Liver (tissue), 9 donors: ENCODE results near the gene CRK. TPM values are rescaled to one million over a fixed set of nuclear protein-coding genes. Genes with fewer than 3 reads are reported as not detected.

Source experiments
- DNase-seq: peaks from one replicate; pipeline ENCODE4 v3.0.0-alpha.2; 2017; ENCODE audit warnings: low spot score
- H3K27ac ChIP-seq, 2 donors: one replicate each; pipeline ENCODE4 v1.7.0; 2013; ENCODE audit warnings: inconsistent platforms in 2 of 2, low read length in 2 of 2, control low read depth in 1 of 2, low read depth in 1 of 2, mild to moderate bottlenecking in 1 of 2
- H3K27me3 ChIP-seq, 4 donors: one replicate each; pipeline versions ENCODE4 v1.6.1 to v1.7.0; 2013; ENCODE audit warnings: low read length in 3 of 4, inconsistent platforms in 1 of 4, mild to moderate bottlenecking in 1 of 4, moderate library complexity in 1 of 4; ENCODE audit not compliant: control insufficient read depth in 4 of 4, insufficient read depth in 4 of 4
- H3K36me3 ChIP-seq, 4 donors: one replicate each; pipeline versions ENCODE4 v1.6.1 to v1.7.0; 2013; ENCODE audit warnings: low read length in 3 of 4, mild to moderate bottlenecking in 3 of 4, low read depth in 1 of 4, moderate library complexity in 1 of 4; ENCODE audit not compliant: control insufficient read depth in 4 of 4, insufficient read depth in 3 of 4
- H3K4me1 ChIP-seq, 4 donors: one replicate each; pipeline versions ENCODE4 v1.6.1 to v1.7.0; 2013; ENCODE audit warnings: low read length in 3 of 4, mild to moderate bottlenecking in 3 of 4, moderate library complexity in 1 of 4; ENCODE audit not compliant: control insufficient read depth in 4 of 4, insufficient read depth in 4 of 4
- H3K4me3 ChIP-seq, 3 donors: one replicate each; pipeline versions ENCODE4 v1.6.1 to v1.7.0; 2013; ENCODE audit warnings: low read length in 3 of 3, control low read depth in 1 of 3, low read depth in 1 of 3, mild to moderate bottlenecking in 1 of 3
- H3K9ac ChIP-seq, 2 donors: one replicate each; pipeline ENCODE4 v1.7.0; 2013; ENCODE audit warnings: low read length in 2 of 2, mild to moderate bottlenecking in 2 of 2, moderate library complexity in 2 of 2, control low read depth in 1 of 2, low read depth in 1 of 2
- H3K9me3 ChIP-seq, 4 donors: one replicate each; pipeline versions ENCODE4 v1.6.1 to v1.7.0; 2013; ENCODE audit warnings: low read length in 3 of 4; ENCODE audit not compliant: control insufficient read depth in 4 of 4
- CTCF ChIP-seq: fragments of 150-350 bp; IDR thresholded peaks from 2 replicates; pipeline ENCODE4 v1.5.1; 2017; ENCODE audit warnings: improper control_type of control experiment, low read depth, low read length; ENCODE audit not compliant: missing input control
- FOXA1 ChIP-seq: IDR thresholded peaks from 2 replicates; pipeline ENCODE4 v1.6.1; 2016; ENCODE audit warnings: antibody characterized with exemption
- FOXA2 ChIP-seq: IDR thresholded peaks from 2 replicates; pipeline ENCODE4 v1.6.1; 2016; ENCODE audit warnings: antibody characterized with exemption
- GABPA ChIP-seq, 2 donors: IDR thresholded peaks in 1 of 2; conservative IDR thresholded peaks in 1 of 2; 2 replicates each; pipeline ENCODE4 v1.6.1; 2016; ENCODE audit warnings: antibody characterized with exemption in 2 of 2, mild to moderate bottlenecking in 1 of 2, moderate library complexity in 1 of 2
- HNF4G ChIP-seq: IDR thresholded peaks from 2 replicates; pipeline ENCODE4 v1.6.1; 2016; ENCODE audit warnings: antibody characterized with exemption
- JUND ChIP-seq, 2 donors: IDR thresholded peaks; 2 replicates each; pipeline ENCODE4 v1.6.1; 2016; ENCODE audit warnings: antibody characterized with exemption in 2 of 2
- NR2F2 ChIP-seq: IDR thresholded peaks from 2 replicates; pipeline ENCODE4 v1.6.1; 2016; ENCODE audit warnings: antibody characterized with exemption
- RAD21 ChIP-seq, 2 donors: IDR thresholded peaks; 2 replicates each; pipeline ENCODE4 v1.6.1; 2016; ENCODE audit warnings: antibody characterized with exemption in 2 of 2, mild to moderate bottlenecking in 2 of 2
- RXRA ChIP-seq, 2 donors: IDR thresholded peaks; 2 replicates each; pipeline ENCODE4 v1.6.1; 2017 to 2018; ENCODE audit warnings: antibody characterized with exemption in 2 of 2, mild to moderate bottlenecking in 1 of 2
- SP1 ChIP-seq: IDR thresholded peaks from 2 replicates; pipeline ENCODE4 v1.6.1; 2018; ENCODE audit warnings: antibody characterized with exemption, mild to moderate bottlenecking
- TAF1 ChIP-seq: conservative IDR thresholded peaks from 2 replicates; pipeline ENCODE4 v1.6.1; 2016; ENCODE audit warnings: antibody characterized with exemption, mild to moderate bottlenecking
- ZBTB33 ChIP-seq: IDR thresholded peaks from 2 replicates; pipeline ENCODE4 v1.6.1; 2016; ENCODE audit warnings: antibody characterized with exemption
- WGBS: extraction: QIAGEN DNeasy Blood & Tissue Kit; methylation state at CpG from one replicate; pipeline ENCODE4 v1.1.7; 2013; 5-methylcytosine and 5-hydroxymethylcytosine counted together
- polyA plus RNA-seq, 2 donors: library from polyadenylated mRNA; stranded (reverse) in 1 of 2; unstranded in 1 of 2; fragments of 200-250 nt in 1 of 2; fragments of >200 nt in 1 of 2; fragmentation: Nextera tagmentation in 1 of 2; extraction: Ambion mirVana in 1 of 2; gene quantifications; one replicate each; pipeline versions ENCODE4 v1.2.1 to v1.2.3, GENCODE V29; 2013 to 2015
- total RNA-seq, 2 donors: library from RNA; depleted of rRNA; stranded (reverse); fragments of >200 nt; gene quantifications; one replicate each; pipeline ENCODE4 v1.2.3, GENCODE V29; 2014
- TF ChIP-seq, protein P1 (sequence below): IDR thresholded peaks from 2 replicates; pipeline ENCODE4 v1.6.1; 2016; ENCODE audit warnings: antibody characterized with exemption
- TF ChIP-seq, protein P2 (sequence below): IDR thresholded peaks from 2 replicates; pipeline ENCODE4 v1.6.1; 2016; ENCODE audit warnings: antibody characterized with exemption
- TF ChIP-seq, protein P3 (sequence below): IDR thresholded peaks from 2 replicates; pipeline ENCODE4 v1.6.1; 2016; ENCODE audit warnings: antibody characterized with exemption, mild to moderate bottlenecking
- donor health status: healthy.
- donor health status: healthy.
- donor health status: healthy.
- donor health status: healthy.
- donor health status: healthy.

Gene CRK
- total and polyA plus RNA-seq, 4 donors = 29.5 to 69.9 (median 34.8) TPM

DNA sequence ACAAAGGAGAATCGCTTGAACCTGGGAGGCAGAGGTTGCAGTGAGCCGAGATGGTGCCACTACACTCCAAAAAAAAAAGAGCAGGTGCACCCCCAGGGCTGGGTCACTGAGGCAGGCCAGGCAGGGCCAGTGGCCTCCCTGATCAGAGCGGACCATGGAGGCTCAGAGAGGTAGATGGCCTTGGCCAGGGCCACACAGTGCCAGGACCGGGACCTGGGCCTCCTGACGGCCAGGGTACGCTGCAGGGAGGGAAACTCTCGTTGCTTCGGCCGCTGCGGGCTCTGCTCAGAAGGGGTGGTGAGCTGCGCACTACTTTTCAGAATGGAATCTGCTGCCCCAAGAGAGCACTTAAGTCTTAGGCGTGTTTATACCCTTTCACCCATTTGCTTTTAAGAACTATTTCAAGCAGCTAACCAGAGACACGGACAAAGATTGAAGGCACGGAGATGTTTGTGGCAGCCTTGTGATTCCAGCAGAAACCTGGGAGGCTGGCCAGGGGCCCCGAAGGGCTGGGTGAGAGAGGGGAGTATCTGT lies 19.4 kb upstream of the CRK start:
- peaks cover 6 to 33% (median 14%) of the 10 kb centered on the region in 4 donors for H3K36me3 ChIP-seq
- no peak overlapping the region for H3K9ac ChIP-seq
- H3K27me3 ChIP-seq = no peaks in the 10 kb centered on the region
- TF ChIP-seq TAF1 (no peak), GABPA (IDR thresholded peaks at IDR 0.05 in 1 of 2, conservative IDR thresholded peaks at IDR 0.05 in 1 of 2) (no peak), JUND (IDR thresholded peaks at IDR 0.05) (no peak), HNF4G (no peak), FOXA1 (no peak), NR2F2 (no peak), RAD21 (IDR thresholded peaks at IDR 0.05) (no peak), ZBTB33 (no peak), SP1 (no peak), CTCF (no peak), RXRA (IDR thresholded peaks at IDR 0.05) (no peak), FOXA2 (no peak)
- TF ChIP-seq, protein P1, sequence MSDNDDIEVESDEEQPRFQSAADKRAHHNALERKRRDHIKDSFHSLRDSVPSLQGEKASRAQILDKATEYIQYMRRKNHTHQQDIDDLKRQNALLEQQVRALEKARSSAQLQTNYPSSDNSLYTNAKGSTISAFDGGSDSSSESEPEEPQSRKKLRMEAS = no peak
- TF ChIP-seq, protein P2, sequence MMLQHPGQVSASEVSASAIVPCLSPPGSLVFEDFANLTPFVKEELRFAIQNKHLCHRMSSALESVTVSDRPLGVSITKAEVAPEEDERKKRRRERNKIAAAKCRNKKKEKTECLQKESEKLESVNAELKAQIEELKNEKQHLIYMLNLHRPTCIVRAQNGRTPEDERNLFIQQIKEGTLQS = no peak
- TF ChIP-seq, protein P3, sequence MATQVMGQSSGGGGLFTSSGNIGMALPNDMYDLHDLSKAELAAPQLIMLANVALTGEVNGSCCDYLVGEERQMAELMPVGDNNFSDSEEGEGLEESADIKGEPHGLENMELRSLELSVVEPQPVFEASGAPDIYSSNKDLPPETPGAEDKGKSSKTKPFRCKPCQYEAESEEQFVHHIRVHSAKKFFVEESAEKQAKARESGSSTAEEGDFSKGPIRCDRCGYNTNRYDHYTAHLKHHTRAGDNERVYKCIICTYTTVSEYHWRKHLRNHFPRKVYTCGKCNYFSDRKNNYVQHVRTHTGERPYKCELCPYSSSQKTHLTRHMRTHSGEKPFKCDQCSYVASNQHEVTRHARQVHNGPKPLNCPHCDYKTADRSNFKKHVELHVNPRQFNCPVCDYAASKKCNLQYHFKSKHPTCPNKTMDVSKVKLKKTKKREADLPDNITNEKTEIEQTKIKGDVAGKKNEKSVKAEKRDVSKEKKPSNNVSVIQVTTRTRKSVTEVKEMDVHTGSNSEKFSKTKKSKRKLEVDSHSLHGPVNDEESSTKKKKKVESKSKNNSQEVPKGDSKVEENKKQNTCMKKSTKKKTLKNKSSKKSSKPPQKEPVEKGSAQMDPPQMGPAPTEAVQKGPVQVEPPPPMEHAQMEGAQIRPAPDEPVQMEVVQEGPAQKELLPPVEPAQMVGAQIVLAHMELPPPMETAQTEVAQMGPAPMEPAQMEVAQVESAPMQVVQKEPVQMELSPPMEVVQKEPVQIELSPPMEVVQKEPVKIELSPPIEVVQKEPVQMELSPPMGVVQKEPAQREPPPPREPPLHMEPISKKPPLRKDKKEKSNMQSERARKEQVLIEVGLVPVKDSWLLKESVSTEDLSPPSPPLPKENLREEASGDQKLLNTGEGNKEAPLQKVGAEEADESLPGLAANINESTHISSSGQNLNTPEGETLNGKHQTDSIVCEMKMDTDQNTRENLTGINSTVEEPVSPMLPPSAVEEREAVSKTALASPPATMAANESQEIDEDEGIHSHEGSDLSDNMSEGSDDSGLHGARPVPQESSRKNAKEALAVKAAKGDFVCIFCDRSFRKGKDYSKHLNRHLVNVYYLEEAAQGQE = no peak
- DNase-seq = no peak
- no peaks in the 10 kb centered on the region for H3K4me1 ChIP-seq
- WGBS = 95% methylated on average over 15 of the region's 15 CpGs
- H3K9me3 ChIP-seq = no peaks in the 10 kb centered on the region
- H3K4me3 ChIP-seq = no peak overlapping the region
- no peak overlapping the region for H3K27ac ChIP-seq
